GM15510 (cell line): ENCODE data around the gene DIAPH2.

Experiments used
- POLR2A ChIP-seq: IDR thresholded peaks from 3 replicates; pipeline ENCODE4 v1.6.1; 2011; ENCODE audit warnings: borderline replicate concordance; ENCODE audit not compliant: insufficient read length; ENCODE audit errors: extremely low read depth

DIAPH2 gene

GRCh38 chrX:96684339-96685209 is at the start of gene DIAPH2:
Gene DIAPH2 (plus strand): TSS chrX:96684842.
- TF ChIP-seq POLR2A = no peak

GRCh38 chrX:96650023-96650422 is 34.6 kb upstream of the DIAPH2 start:
- no peak for TF ChIP-seq POLR2A

- no peak for TF ChIP-seq POLR2A
Observed at GRCh38 chrX:96655947-96656623, 28.6 kb upstream of the DIAPH2 start.

- TF ChIP-seq POLR2A = no peak
Observed at GRCh38 chrX:96682516-96682915, 2.1 kb upstream of the DIAPH2 start.

- no peak for TF ChIP-seq POLR2A
Observed at GRCh38 chrX:96683997-96684338, 674 bp upstream of the DIAPH2 start.

- no peak for TF ChIP-seq POLR2A
Observed at GRCh38 chrX:96685210-96686099, 813 bp downstream of the DIAPH2 start.

GRCh38 chrX:96687776-96688175 is 3.1 kb downstream of the DIAPH2 start:
- TF ChIP-seq POLR2A = no peak

GRCh38 chrX:96688789-96689188 is 4.1 kb downstream of the DIAPH2 start:
- TF ChIP-seq POLR2A = no peak

- TF ChIP-seq POLR2A = no peak
Observed at GRCh38 chrX:96689991-96690390, 5.3 kb downstream of the DIAPH2 start.

- TF ChIP-seq POLR2A = no peak
Observed at GRCh38 chrX:96692454-96692853, 7.8 kb downstream of the DIAPH2 start.

GRCh38 chrX:96692890-96693289 is 8.2 kb downstream of the DIAPH2 start:
- no peak for TF ChIP-seq POLR2A

GRCh38 chrX:96693407-96693806 is 8.8 kb downstream of the DIAPH2 start:
- no peak for TF ChIP-seq POLR2A

- no peak for TF ChIP-seq POLR2A
Observed at GRCh38 chrX:96696462-96696861, 11.8 kb downstream of the DIAPH2 start.

GRCh38 chrX:96700625-96701024 is 16.0 kb downstream of the DIAPH2 start:
- no peak for TF ChIP-seq POLR2A

- no peak for TF ChIP-seq POLR2A
Observed at GRCh38 chrX:96703379-96703778, 18.7 kb downstream of the DIAPH2 start.

GRCh38 chrX:96703816-96704215 is 19.2 kb downstream of the DIAPH2 start:
- no peak for TF ChIP-seq POLR2A

- no peak for TF ChIP-seq POLR2A
Observed at GRCh38 chrX:96704629-96705028, 20.0 kb downstream of the DIAPH2 start.
